Mesenchymal stem cell (in vitro differentiated cells and primary cell): ENCODE data around the gene PCDHGB4.
"Not testable (repeated sequence)": the region's sequence is repeated elsewhere in the genome, so short reads cannot be mapped to it uniquely, and the experiment has no call there.

Experiments
- DNase-seq: peaks from one replicate; pipeline ENCODE4 v3.0.0-alpha.2; 2013
- H2AFZ ChIP-seq: one replicate; pipeline ENCODE4 v1.6.1; 2013; ENCODE audit warnings: low read depth, mild to moderate bottlenecking, control low read depth, inconsistent platforms, low read length, moderate library complexity
- H2AK5ac ChIP-seq: 2 replicates; pipeline ENCODE4 v1.6.1; 2013; ENCODE audit warnings: low read length, moderate library complexity, mild to moderate bottlenecking, inconsistent platforms; ENCODE audit not compliant: severe bottlenecking
- H2BK120ac ChIP-seq: one replicate; pipeline ENCODE4 v1.6.1; 2013; ENCODE audit warnings: low read depth, mild to moderate bottlenecking, inconsistent platforms, low read length, moderate library complexity
- H2BK12ac ChIP-seq, 2 experiments: one replicate each; pipeline ENCODE4 v1.6.1; 2013; ENCODE audit warnings: inconsistent platforms in 2 of 2, low read length in 2 of 2, mild to moderate bottlenecking in 2 of 2, moderate library complexity in 2 of 2, control low read depth in 1 of 2
- H2BK15ac ChIP-seq: one replicate; pipeline ENCODE4 v1.6.1; 2013; ENCODE audit warnings: mild to moderate bottlenecking, low read depth, inconsistent platforms; ENCODE audit not compliant: poor library complexity, severe bottlenecking
- H2BK5ac ChIP-seq: 2 replicates; pipeline ENCODE4 v1.6.1; 2013; ENCODE audit warnings: low read depth, mild to moderate bottlenecking, low read length, control low read depth, inconsistent platforms; ENCODE audit not compliant: poor library complexity, severe bottlenecking
- H3K14ac ChIP-seq, 2 experiments: one replicate each; pipeline ENCODE4 v1.6.1; 2013; ENCODE audit warnings: inconsistent platforms in 2 of 2, low read length in 2 of 2, control low read depth in 1 of 2, mild to moderate bottlenecking in 1 of 2, moderate library complexity in 1 of 2
- H3K18ac ChIP-seq, 2 experiments: one replicate each; pipeline ENCODE4 v1.6.1; 2013; ENCODE audit warnings: inconsistent platforms in 2 of 2, low read length in 2 of 2, control low read depth in 1 of 2, low read depth in 1 of 2, mild to moderate bottlenecking in 1 of 2
- H3K23ac ChIP-seq, 2 experiments: one replicate each; pipeline ENCODE4 v1.6.1; 2013; ENCODE audit warnings: inconsistent platforms in 2 of 2, low read length in 2 of 2, mild to moderate bottlenecking in 2 of 2, moderate library complexity in 2 of 2, control low read depth in 1 of 2
- H3K27ac ChIP-seq: 2 replicates; pipeline ENCODE4 v1.5.1; 2013; ENCODE audit warnings: mild to moderate bottlenecking, moderate library complexity, low read length, control low read depth, inconsistent platforms; ENCODE audit not compliant: poor library complexity, severe bottlenecking
- H3K27me3 ChIP-seq, 2 experiments: 2 replicates each; pipeline versions ENCODE4 v1.6.1 to v1.7.0; 2013; ENCODE audit warnings: low read length in 2 of 2, mild to moderate bottlenecking in 2 of 2, moderate library complexity in 2 of 2, control low read depth in 1 of 2, inconsistent platforms in 1 of 2; ENCODE audit not compliant: control insufficient read depth in 1 of 2, insufficient read depth in 1 of 2
- H3K36me3 ChIP-seq, 2 experiments: 2 replicates each; pipeline versions ENCODE4 v1.6.1 to v1.7.0; 2013; ENCODE audit warnings: low read length in 2 of 2, control low read depth in 1 of 2, inconsistent platforms in 1 of 2, low read depth in 1 of 2, mild to moderate bottlenecking in 1 of 2; ENCODE audit not compliant: insufficient read depth in 2 of 2, control insufficient read depth in 1 of 2
- H3K4ac ChIP-seq, 2 experiments: one replicate each; pipeline ENCODE4 v1.6.1; 2013; ENCODE audit warnings: inconsistent platforms in 2 of 2, low read length in 2 of 2, mild to moderate bottlenecking in 2 of 2, moderate library complexity in 2 of 2, control low read depth in 1 of 2, low read depth in 1 of 2
- H3K4me1 ChIP-seq: 2 replicates; pipeline ENCODE4 v1.6.1; 2013; ENCODE audit warnings: low read depth, low read length, control low read depth; ENCODE audit not compliant: control insufficient read depth, insufficient read depth
- H3K4me2 ChIP-seq: 2 replicates; pipeline ENCODE4 v1.6.1; 2013; ENCODE audit warnings: low read length, mild to moderate bottlenecking, inconsistent platforms; ENCODE audit not compliant: poor library complexity, severe bottlenecking
- H3K4me3 ChIP-seq, 2 experiments: 2 replicates each; pipeline versions ENCODE4 v1.5.1 to v1.7.0; 2013; ENCODE audit warnings: low read length in 2 of 2, mild to moderate bottlenecking in 2 of 2, control low read depth in 1 of 2, low read depth in 1 of 2; ENCODE audit not compliant: insufficient read depth in 1 of 2
- H3K79me1 ChIP-seq: replicated peaks from 2 replicates; pipeline ENCODE4 v1.6.1; 2013; ENCODE audit warnings: mild to moderate bottlenecking, control low read depth, low read length, inconsistent platforms; ENCODE audit not compliant: poor library complexity, severe bottlenecking
- H3K9ac ChIP-seq: 2 replicates; pipeline ENCODE4 v1.7.0; 2013; ENCODE audit warnings: mild to moderate bottlenecking, low read length, moderate library complexity
- H3K9me3 ChIP-seq: 2 replicates; pipeline ENCODE4 v1.7.0; 2013; ENCODE audit warnings: mild to moderate bottlenecking, low read length; ENCODE audit not compliant: control insufficient read depth
- H4K8ac ChIP-seq: one replicate; pipeline ENCODE4 v1.6.1; 2013; ENCODE audit warnings: inconsistent platforms, mild to moderate bottlenecking, low read length, moderate library complexity
- H4K91ac ChIP-seq: one replicate; pipeline ENCODE4 v1.6.1; 2013; ENCODE audit warnings: mild to moderate bottlenecking, low read length, inconsistent platforms
- WGBS: methylation state at CpG from one replicate; pipeline ENCODE4 v1.1.7; 2013; ENCODE audit warnings: mixed read lengths; 5-methylcytosine and 5-hydroxymethylcytosine counted together

Gene PCDHGB4

GRCh38 chr5:141374627-141375026, 12.9 kb upstream of the PCDHGB4 start:
- Histone ChIP-seq H3K27ac (no peak overlapping the region), H2AK5ac (no peak overlapping the region), H3K4me2 (no peak overlapping the region), H3K23ac (no peak overlapping the region), H3K9me3 (peaks cover 60% of the 10 kb centered on the region), H3K18ac (no peak overlapping the region), H2BK12ac (no peak overlapping the region), H3K4me3 (peak overlapping the region in 1 of 2 experiments; percentile 75), H3K4me1 (no peaks in the 10 kb centered on the region), H3K14ac (no peak overlapping the region), H2AFZ (no peak overlapping the region), H4K91ac (no peak overlapping the region), H3K4ac (no peak overlapping the region), H3K36me3 (peaks cover 0 to 8% of the 10 kb centered on the region in 2 experiments), H3K9ac (no peak overlapping the region), H3K79me1 (no peaks in the 10 kb centered on the region), H2BK5ac (no peak overlapping the region), H2BK120ac (no peak overlapping the region), H2BK15ac (no peak overlapping the region), H4K8ac (no peak overlapping the region), H3K27me3 (peaks cover 0 to 13% of the 10 kb centered on the region in 2 experiments)
- WGBS = 91% methylated on average over 14 of the region's 14 CpGs
- no peak for DNase-seq

- not testable (repeated sequence) for H2AK5ac ChIP-seq, H3K4me3 ChIP-seq, H4K8ac ChIP-seq, H3K4me2 ChIP-seq, H3K4ac ChIP-seq, H3K27ac ChIP-seq, H3K23ac ChIP-seq, H2BK120ac ChIP-seq, H3K18ac ChIP-seq, H2BK15ac ChIP-seq, H3K14ac ChIP-seq, H3K9ac ChIP-seq, H3K4me1 ChIP-seq, DNase-seq, H2BK5ac ChIP-seq, H2BK12ac ChIP-seq, H2AFZ ChIP-seq, H4K91ac ChIP-seq, H3K79me1 ChIP-seq, H3K36me3 ChIP-seq
- H3K9me3 ChIP-seq = peaks cover 57% of the 10 kb centered on the region
- peaks cover 0 to 13% of the 10 kb centered on the region in 2 experiments for H3K27me3 ChIP-seq
- 94% methylated on average over 35 of the region's 48 CpGs for WGBS
These were observed 11.9 kb upstream of the PCDHGB4 start for GRCh38 chr5:141375444-141376155.

- H4K91ac ChIP-seq = no peak within 1 kb of the TSS
- H3K4me2 ChIP-seq = no peak within 1 kb of the TSS
- H3K9ac ChIP-seq = peak within 1 kb of the TSS; percentile 67
- H2BK5ac ChIP-seq = no peak within 1 kb of the TSS
- no peak within 1 kb of the TSS for H3K18ac ChIP-seq
- no peak within 1 kb of the TSS for H2BK120ac ChIP-seq
- H2BK15ac ChIP-seq = no peak within 1 kb of the TSS
- no peak within 1 kb of the TSS for H3K23ac ChIP-seq
- H3K27me3 ChIP-seq = no peaks in the 10 kb centered on the region
- H2BK12ac ChIP-seq = no peak within 1 kb of the TSS
- no peak within 1 kb of the TSS for H3K27ac ChIP-seq
- H3K79me1 ChIP-seq = no peaks in the 10 kb centered on the region
- no peak within 1 kb of the TSS for H4K8ac ChIP-seq
- peak within 1 kb of the TSS in 1 of 2 experiments; percentile 77 for H3K4me3 ChIP-seq
- H3K4me1 ChIP-seq = no peaks in the 10 kb centered on the region
- H3K36me3 ChIP-seq = no peaks in the 10 kb centered on the region
- peaks cover 33% of the 10 kb centered on the region for H3K9me3 ChIP-seq
- 95% methylated on average over 37 of the region's 37 CpGs for WGBS
- no peak for DNase-seq
- H2AK5ac ChIP-seq = no peak within 1 kb of the TSS
- H3K14ac ChIP-seq = no peak within 1 kb of the TSS
- H3K4ac ChIP-seq = no peak within 1 kb of the TSS
- no peak within 1 kb of the TSS for H2AFZ ChIP-seq
These were observed 4.8 kb upstream of the PCDHGB4 start, which contains the start of gene PCDHGA7 for GRCh38 chr5:141382469-141383294. Gene PCDHGA7 (plus strand): TSS chr5:141382742. CDS start chr5:141382900, 158 bp downstream.

- Histone ChIP-seq H2BK15ac (no peak overlapping the region), H3K4me2 (no peak overlapping the region), H4K8ac (no peak overlapping the region), H2AFZ (no peak overlapping the region), H4K91ac (no peak overlapping the region), H3K18ac (no peak overlapping the region), H3K79me1 (peaks cover 2% of the 10 kb centered on the region), H3K4me3 (peak overlapping the region in 1 of 2 experiments; percentile 77), H3K4ac (no peak overlapping the region), H2BK120ac (no peak overlapping the region), H2BK5ac (no peak overlapping the region), H3K9me3 (peaks cover 33% of the 10 kb centered on the region), H3K27me3 (no peaks in the 10 kb centered on the region), H3K23ac (no peak overlapping the region), H3K36me3 (no peaks in the 10 kb centered on the region), H3K27ac (no peak overlapping the region), H3K14ac (no peak overlapping the region), H2AK5ac (no peak overlapping the region), H3K9ac (no peak overlapping the region), H2BK12ac (no peak overlapping the region), H3K4me1 (no peaks in the 10 kb centered on the region)
- no peak for DNase-seq
- WGBS = 96% methylated on average over 20 of the region's 21 CpGs
These were observed 4.2 kb upstream of the PCDHGB4 start for GRCh38 chr5:141383345-141383744.
